H1 (cell line): ENCODE results near the gene NFE2L2. TPM values are rescaled to one million over a fixed set of nuclear protein-coding genes. Genes with fewer than 3 reads are reported as not detected.

Source experiments
- E2F6 ChIP-seq: IDR thresholded peaks from 2 replicates; pipeline ENCODE4 v1.6.1; 2012; ENCODE audit warnings: inconsistent platforms
- KDM5A ChIP-seq: fragments of 200-600 bp; IDR thresholded peaks from 2 replicates; pipeline ENCODE4 v1.7.1; 2012; ENCODE audit warnings: mild to moderate bottlenecking, low read length, inconsistent platforms, mixed read lengths
- POLR2A ChIP-seq, 2 experiments: IDR thresholded peaks; 1 replicate in 1 of 2; 2 replicates in 1 of 2; pipeline ENCODE4 v1.6.1; 2011; ENCODE audit warnings: low read depth in 2 of 2, low read length in 2 of 2, mild to moderate bottlenecking in 2 of 2; ENCODE audit errors: control extremely low read depth in 1 of 2
- RAD21 ChIP-seq, 2 experiments: IDR thresholded peaks in 1 of 2; conservative IDR thresholded peaks in 1 of 2; 2 replicates each; pipeline ENCODE4 v1.6.1; 2011; ENCODE audit warnings: low read depth in 2 of 2, low read length in 2 of 2, improper control_type of control experiment in 1 of 2, inconsistent platforms in 1 of 2, mild to moderate bottlenecking in 1 of 2, moderate library complexity in 1 of 2
- SAP30 ChIP-seq: fragments of 300-600 bp; sonication (generic); IDR thresholded peaks from 2 replicates; pipeline ENCODE4 v1.7.1; 2012; ENCODE audit warnings: low read length, moderate library complexity, mild to moderate bottlenecking, inconsistent platforms; ENCODE audit not compliant: insufficient read depth, insufficient replicate concordance
- SIRT6 ChIP-seq: IDR thresholded peaks from one replicate; pipeline ENCODE4 v1.7.1; 2012; ENCODE audit warnings: low read length, inconsistent platforms
- SUZ12 ChIP-seq: fragments of 200-600 bp; sonication (generic); IDR thresholded peaks from 2 replicates; pipeline ENCODE4 v1.6.1; 2012; ENCODE audit warnings: mild to moderate bottlenecking, inconsistent platforms, low read length, moderate library complexity, mixed read lengths
- polyA plus RNA-seq, 7 experiments: library from polyadenylated mRNA; depleted of rRNA in 3 of 7; stranded (reverse) in 5 of 7; unstranded in 2 of 7; fragments of >200 nt in 5 of 7; fragments of 200-250 nt in 2 of 7; gene quantifications; 1 replicate in 5 of 7; 2 replicates in 1 of 7; 4 replicates in 1 of 7; pipeline versions ENCODE4 v1.2.1 to v1.2.3, GENCODE V29; 2011 to 2013; ENCODE audit warnings: missing spikeins in 2 of 7, mixed read lengths in 2 of 7
- total RNA-seq: library from RNA; stranded (reverse); fragmentation: NEBNext Ultra II Directional; extraction: Animal tissue kit (Norgen Biotek cat#: 25700); gene quantifications from 2 replicates; pipeline ENCODE4 v1.2.1, GENCODE V29; 2021

The NFE2L2 gene
- total and polyA plus RNA-seq, 2 of the 8 experiments (the other 6 are each of a cell fraction or from before 2014, with no cell fraction given), result 33.2 to 34.5 TPM

- TF ChIP-seq E2F6 (no peak), RAD21 (IDR thresholded peaks at IDR 0.05 in 1 of 2, conservative IDR thresholded peaks at IDR 0.05 in 1 of 2; ENCODE audit: low read depth in 2 of 2, low read length in 2 of 2) (no peak), SAP30 (no peak), KDM5A (no peak), SUZ12 (no peak), POLR2A (IDR thresholded peaks at IDR 0.05; ENCODE audit: control extremely low read depth in 1 of 2, low read depth in 2 of 2, low read length in 2 of 2) (no peak), SIRT6 (no peak)
These were observed 9.3 kb downstream of the NFE2L2 start (continued) for GRCh38 chr2:177255227-177255601.
